ENCODE results near the gene CAPN11.

The CAPN11 gene

DNA sequence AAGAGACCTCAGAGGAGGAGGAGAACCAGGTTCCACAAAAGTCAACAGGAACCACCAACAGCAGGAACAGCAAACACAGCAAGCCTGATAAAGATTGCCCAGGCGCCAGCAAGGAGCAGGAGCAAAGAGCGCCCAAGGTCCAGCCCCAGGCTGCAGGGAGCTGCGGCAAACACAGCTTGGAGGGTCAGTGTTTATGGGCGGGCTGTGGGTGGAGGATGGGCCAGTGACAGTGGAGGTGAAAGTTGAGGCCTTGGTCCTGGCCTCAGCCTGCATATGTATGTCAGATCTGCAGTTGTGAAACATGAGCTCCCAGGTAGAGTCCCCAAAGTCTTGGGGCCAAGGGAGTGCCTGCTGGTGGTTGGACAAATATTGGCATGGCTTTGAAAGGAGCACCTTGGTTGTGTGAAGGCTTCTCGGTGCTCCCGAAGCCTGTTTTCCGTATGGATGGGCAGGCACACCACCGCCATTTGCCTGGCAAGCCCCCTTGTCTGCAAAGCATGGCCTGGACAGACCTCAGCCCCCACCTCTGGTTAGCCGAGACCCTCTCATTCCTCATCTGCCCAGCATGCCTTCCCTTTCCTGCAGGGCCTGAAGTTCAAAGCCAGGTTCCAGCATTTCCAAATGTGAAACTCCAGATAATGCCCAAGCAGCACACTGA is 2.0 kb upstream of the CAPN11 start:
- no peak for DNase-seq (ENCODE audit: low read depth in 2 of 2)

DNA sequence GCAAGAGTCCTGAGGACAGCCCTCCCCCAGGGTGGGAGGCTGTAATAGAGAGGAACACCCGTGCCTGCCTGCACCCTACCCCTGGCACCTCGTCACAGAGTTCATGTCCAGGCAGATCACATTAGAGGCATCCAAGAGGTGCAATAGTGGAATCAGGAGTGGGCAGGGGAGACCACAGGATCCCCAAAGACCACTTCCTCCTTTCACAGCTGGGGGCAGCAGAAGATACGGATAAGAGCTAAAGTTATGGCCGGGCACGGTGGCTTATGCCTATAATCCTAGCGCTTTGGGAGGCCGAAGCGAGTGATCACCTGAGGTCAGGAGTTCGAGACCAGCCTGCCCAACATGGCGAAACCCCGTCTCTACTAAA is 1.5 kb upstream of the CAPN11 start:
- DNase-seq (ENCODE audit: low read depth in 2 of 2), result no peak

DNA sequence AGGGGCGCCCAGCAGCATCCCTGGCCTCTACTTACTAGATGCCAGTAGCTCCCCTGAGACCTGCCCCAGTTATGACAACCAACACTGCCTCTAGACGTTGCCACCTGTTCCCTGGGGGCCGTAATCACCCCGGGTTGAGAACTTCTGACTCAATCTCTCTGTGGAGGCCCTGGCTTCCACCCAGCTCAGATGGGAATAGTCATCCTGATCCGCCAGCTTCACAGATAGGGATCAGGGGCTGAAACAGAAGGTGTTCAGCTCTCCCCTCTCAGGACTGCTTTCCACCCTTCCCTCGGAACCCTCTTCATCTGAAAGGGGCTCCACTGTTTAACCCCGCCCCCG is 3.3 kb downstream of the CAPN11 start:
- no peak for DNase-seq (ENCODE audit: low read depth in 2 of 2)

DNA sequence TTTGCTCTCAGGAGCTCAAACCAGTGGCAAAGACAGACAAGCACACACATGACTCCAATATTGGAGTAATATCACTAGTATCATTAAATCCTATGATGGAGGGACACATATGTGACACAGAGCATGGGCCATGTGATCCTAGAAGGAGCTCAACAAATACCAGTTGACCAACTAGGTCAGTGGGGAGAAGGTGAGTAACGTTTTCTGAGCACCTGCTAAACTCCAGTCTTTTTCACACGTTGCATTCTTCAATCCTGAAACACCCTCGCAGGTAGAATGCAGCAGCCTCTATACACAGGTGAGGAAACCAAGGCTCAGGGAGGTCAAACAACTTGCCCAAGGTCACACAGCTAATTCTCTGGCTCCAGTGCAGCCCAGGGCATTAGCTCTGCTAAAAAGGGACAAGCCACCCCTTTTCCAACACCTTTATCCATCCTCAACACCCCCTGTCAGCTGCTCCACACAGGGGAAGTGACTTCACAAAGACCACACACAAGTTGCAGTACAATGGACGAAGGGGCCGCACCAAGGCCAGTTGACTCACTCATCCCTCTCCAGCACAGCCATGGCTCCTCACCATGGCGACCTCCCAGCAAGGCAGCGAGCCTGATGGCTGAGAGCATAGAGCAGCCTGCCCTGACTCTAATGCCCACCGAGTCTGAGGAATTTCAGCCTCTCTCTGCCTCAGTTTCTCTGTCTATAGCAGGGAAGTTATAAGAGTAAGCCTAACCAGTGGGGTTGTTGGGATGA is 4.4 kb downstream of the CAPN11 start:
- no peak for DNase-seq (ENCODE audit: low read depth in 2 of 2)

DNA sequence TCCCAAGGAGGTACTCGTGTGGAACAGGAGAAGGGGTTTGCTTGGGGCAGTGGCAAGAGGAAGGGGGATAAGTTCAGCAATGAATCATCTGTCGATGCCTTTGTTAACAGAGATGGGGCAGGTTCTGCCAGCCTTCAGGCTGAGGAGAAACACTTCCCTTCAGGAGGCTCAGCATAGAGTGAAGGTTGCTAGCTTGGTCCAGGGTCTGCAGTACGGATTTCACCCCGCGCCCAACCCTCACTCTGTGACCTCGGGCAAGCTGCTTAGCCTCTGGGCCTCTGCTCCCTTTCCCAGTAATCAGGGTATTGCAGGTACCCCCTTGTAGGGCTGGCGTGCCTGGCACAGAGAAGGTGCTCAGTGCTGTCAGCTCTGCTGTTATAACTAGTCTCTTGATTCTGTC is 7.5 kb downstream of the CAPN11 start:
- no peak for DNase-seq (ENCODE audit: low read depth in 2 of 2)

DNA sequence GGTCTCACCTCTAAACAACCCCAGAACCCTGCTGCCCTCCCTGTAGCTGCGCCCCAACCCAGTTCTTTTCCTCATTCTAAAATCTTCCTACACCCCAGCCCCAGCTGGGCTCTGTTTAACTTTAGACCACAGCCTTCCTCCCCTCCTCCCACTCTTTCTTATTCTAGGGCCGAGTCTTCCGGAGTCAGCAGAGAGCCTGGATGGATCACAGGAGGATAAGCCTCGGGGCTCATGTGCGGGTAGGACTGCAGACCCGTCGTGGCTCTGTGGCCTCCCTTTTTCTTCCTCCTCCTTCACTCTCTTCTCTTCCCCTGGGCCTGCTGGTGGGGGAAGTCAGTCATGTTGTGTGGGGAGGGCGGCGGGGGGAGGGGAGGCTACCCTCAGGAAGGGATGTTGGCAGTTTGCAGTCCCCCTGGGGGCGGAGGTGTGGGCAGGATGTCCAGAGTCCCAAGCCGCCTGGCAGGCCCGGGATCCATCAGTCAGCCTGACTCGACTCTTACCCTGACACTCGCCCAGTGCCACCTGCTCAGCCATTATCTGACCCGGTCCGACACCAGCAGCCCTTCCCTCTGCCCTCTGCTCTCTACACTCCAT is 8.1 kb downstream of the CAPN11 start:
- no peak for DNase-seq (ENCODE audit: low read depth in 2 of 2)

DNA sequence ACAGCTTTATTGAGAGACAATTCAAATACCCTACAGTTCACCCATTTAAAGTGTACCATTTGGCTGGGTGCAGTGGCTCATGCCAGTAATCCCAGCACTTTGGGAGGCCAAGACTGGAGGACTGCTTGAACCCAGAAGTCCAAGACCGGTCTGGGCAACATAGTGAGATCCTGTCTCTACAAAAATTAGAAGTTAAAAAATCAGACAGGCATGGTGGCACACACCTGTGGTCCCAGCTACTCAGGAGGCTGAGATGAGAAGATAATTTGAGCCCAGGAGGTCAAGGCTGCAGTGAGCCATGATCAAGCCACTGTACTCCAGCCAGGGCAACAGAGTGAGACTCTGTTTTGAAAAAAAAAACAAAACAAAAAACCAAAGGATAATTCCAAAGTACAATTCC is 8.9 kb downstream of the CAPN11 start:
- no peak for DNase-seq (ENCODE audit: low read depth in 2 of 2)

DNA sequence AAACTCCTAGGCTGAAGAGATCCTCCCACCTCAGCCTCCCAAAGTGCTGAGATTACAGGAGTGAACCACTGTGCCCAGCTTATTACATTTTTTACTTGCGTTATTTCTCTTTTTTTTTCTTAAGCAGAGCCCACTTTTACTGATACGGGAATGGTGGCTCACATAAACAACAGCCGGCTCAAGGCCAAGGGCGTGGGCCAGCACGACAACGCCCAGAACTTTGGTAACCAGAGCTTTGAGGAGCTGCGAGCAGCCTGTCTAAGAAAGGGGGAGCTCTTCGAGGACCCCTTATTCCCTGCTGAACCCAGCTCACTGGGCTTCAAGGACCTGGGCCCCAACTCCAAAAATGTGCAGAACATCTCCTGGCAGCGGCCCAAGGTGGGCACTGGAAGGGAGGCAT is 10.5 kb downstream of the CAPN11 start:
- DNase-seq (ENCODE audit: low read depth in 2 of 2), result no peak

DNA sequence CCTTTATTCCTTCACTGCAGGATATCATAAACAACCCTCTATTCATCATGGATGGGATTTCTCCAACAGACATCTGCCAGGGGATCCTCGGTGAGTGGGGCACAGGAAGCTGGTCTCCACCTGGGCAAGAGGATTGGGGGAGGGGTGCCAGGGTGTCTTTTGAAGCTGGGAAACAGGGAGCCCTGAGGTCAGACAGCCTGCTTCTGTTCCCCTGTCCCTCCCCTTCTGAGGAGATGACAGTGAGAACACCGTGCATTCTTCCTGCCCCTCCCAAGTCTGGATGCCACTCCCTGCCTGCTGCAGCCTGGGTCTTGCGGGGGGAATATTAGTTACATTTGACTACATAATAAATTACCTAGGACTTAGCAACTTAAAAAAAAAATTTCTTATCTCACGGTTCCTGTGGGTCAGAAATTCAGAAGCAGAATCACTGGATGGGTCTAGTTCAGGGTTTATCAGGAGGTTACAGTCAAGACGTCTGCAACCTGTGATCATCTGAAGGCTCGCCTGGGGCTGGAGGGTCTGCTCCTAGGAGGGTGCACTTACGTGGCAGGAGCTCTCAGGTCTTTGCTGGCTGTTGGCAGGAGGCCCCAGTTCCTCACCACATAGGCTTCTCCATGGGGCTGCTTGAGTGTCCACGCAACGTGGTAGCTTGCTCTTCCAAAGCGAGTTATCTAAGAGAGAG is 11.4 kb downstream of the CAPN11 start:
- DNase-seq (ENCODE audit: low read depth in 2 of 2), result no peak

DNA sequence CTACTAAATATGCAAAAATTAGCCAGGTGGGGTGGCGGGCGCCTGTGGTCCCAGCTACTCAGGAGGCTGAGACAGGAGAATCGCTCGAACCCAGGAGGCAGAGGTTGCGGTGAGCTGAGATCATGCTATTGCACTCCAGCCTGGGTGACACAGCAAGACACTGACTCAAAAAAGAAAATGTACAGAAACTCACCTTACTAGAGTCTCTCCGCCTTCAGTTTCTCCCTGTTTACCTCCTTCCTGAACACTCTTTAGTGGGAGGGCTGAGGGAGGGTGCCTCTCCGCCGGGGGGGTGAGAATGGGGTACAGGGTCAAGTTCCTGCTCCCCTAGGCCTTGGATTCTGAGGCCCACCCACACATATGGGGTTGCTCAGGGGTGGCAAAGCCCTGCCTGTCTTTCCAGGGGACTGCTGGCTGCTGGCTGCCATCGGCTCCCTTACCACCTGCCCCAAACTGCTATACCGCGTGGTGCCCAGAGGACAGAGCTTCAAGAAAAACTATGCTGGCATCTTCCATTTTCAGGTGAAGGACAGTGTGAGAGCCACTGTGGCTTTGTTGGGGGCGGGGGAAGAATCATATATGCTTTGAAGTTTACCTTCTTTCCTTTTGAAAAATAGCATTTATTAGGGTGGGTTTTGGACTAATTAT is 13.4 kb downstream of the CAPN11 start:
- no peak for DNase-seq (ENCODE audit: low read depth in 2 of 2)

DNA sequence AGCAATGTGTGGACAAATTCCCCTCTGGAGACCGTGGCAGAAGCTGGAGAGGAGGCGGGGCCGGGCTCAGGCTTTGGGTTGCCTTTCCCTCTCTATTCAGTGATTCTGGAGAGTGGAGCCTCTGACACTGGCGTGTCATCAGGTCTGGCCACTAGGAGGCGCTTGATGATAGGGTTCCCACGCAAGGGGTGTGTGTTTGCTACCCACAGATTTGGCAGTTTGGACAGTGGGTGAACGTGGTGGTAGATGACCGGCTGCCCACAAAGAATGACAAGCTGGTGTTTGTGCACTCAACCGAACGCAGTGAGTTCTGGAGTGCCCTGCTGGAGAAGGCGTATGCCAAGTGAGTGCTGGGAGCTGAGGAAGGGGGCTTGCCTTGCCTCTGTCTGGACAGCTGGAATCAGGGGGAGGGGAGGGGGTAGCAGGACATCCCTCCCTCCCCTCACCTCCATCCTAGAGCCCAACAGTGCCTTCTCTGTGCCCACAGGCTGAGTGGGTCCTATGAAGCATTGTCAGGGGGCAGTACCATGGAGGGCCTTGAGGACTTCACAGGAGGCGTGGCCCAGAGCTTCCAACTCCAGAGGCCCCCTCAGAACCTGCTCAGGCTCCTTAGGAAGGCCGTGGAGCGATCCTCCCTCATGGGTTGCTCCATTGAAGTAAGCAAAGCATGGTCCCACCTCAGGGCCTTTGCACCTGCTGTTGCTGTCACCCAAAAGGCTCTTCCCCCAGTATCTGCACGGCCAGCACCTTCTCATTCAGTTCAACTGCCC is 14.3 kb downstream of the CAPN11 start:
- peak; percentile 53 to 79 for DNase-seq (ENCODE audit: low read depth in 2 of 2)

DNA sequence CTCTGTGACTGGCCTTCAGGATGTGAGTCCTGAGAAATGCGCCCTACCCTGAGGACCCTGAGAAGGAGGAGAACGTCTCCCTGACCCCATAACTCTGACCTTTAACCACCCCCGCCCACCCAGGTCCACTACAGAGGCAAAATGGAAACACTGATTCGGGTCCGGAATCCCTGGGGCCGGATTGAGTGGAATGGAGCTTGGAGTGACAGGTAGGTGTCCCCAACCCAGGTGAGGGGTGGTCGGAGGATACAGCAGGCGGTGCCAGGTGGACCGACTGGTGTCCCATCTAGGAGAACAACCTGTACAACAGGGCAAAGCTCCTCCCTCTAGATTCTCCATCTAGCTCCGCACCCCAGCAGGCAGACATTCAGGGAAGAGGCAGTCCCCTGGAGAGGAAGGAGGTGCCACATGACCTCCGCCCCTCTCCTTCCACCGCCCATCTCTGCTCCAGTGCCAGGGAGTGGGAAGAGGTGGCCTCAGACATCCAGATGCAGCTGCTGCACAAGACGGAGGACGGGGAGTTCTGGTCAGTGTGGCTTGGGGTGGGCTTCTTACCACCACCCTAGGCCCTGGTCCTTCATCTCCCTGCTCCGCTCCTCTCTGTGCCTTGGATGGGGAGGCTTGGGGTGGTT is 17.6 kb downstream of the CAPN11 start:
- no peak for DNase-seq (ENCODE audit: low read depth in 2 of 2)

DNA sequence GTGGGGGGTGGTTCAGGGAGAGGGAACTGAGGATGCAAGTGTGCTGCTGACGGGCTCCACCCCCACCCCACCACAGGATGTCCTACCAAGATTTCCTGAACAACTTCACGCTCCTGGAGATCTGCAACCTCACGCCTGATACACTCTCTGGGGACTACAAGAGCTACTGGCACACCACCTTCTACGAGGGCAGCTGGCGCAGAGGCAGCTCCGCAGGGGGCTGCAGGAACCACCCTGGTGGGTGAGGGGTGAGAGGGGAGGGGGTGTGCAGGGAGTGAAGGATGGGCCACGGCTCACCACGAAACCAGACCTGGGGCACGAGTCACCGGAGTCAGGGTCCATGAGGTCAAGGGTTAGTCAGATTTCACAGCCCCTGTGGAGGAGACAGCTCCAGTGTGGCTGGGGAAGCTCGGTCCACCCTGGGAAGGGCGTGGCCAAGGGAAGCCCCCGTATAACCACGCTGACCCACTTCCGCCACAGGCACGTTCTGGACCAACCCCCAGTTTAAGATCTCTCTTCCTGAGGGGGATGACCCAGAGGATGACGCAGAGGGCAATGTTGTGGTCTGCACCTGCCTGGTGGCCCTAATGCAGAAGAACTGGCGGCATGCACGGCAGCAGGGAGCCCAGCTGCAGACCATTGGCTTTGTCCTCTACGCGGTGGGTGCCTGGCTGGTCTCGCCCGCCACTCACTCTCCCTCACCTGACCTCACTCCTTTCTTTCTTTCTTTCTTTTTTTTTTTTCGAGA is 18.3 kb downstream of the CAPN11 start:
- DNase-seq (ENCODE audit: low read depth in 2 of 2), result no peak

DNA sequence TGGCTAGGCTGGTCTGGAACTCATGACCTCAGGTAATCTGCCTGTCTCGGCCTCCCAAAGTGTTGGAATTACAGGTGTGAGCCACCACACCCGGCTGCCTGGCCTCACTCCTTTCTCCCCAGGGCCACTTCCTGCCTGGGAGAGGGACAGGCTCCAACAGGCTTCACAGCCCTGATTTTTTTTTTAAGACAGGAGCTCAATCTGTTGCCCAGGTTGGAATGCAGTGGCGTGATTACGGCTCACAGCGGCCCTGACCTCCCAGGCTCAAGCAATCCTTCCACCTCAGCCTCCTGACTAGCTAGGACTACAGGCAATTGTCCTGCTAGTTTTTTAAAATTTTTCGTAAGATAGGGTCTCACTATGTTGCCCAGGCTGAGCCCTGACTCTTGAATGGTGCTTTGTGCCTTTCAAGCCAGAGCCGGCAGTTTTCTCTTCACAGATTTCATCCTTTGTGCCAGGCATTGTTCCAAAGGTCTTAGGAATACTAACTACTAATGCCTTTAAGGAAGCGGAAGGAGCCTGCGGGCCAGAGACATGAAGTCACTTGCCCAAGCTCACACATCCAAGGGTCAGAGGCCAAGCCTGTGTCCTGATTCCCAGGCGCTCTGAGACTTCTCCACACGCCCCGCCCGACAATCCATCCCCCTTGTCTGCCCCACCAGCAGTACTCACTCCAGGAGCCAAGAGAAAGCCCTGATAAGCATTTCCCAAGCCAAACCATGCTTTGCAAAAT is 19.2 kb downstream of the CAPN11 start:
- DNase-seq (ENCODE audit: low read depth in 2 of 2), result no peak

DNA sequence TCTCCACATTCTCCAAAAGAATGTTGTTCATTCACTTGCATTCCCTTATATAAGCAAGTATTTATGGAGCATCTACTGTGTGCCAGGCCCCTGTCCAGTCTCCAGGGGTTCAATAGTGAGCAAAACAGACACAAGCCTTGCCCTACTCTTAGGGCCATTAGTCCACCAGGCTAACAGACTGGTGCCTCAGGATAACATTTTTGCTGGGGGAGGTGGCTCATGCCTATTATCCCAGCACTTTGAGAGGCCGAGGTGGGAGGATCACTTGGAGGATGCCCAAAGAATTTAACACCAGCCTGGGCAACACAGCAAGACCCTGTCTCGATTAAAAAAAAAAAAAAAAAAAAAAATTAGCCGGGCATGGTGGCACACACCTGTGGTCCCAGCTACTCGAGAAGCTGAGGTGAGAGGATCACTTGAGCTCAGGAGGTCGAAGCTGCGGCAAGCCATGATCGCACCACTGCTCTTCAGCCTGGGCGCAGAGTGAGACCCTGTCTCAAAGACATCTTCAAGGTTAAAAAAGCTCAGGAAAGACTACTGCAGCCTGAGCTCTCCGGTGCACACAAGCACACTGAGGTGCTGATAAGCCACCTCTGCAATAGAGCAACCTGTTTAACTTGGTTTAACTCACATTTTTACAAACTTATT is 19.9 kb downstream of the CAPN11 start:
- no peak for DNase-seq (ENCODE audit: low read depth in 2 of 2)

DNA sequence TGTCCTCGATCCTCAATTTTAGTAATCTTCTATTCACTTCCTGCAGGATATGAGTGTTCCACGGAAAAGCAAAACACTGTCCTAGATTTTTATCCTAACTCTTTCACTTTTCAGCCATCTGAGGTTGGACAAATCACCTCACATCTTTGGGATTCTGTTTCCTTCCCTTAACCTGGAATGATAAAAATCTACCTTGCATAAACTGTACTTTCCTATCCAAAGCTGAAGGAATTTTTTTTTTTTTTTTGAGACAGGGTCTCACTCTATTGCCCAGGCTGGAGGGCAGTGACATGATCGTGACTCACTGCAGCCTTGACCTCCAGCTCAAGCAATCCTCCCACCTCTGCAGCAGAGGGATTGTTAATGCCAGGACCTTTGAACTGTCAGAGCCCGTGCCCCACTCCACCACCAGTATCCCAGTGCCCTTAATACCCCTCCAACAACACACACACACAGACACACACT is 20.5 kb downstream of the CAPN11 start:
- DNase-seq (ENCODE audit: low read depth in 2 of 2), result no peak

DNA sequence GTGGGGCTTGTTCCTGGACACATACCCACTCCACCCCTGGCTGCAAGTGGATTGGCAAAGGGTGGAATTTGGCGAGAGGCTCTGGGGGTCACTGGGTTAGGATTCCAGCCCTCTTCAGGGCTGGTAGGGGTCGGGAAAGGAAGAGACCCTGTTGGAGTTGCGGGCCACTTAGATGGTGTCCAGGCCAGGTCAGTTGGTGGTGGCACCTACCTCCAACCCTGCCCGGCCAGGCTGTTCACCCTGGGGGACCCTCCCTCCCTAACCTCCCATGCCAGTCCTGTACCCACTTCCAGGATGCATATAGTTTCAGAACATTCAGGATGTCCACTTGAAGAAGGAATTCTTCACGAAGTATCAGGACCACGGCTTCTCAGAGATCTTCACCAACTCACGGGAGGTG is 21.0 kb downstream of the CAPN11 start:
- no peak for DNase-seq (ENCODE audit: low read depth in 2 of 2)

DNA sequence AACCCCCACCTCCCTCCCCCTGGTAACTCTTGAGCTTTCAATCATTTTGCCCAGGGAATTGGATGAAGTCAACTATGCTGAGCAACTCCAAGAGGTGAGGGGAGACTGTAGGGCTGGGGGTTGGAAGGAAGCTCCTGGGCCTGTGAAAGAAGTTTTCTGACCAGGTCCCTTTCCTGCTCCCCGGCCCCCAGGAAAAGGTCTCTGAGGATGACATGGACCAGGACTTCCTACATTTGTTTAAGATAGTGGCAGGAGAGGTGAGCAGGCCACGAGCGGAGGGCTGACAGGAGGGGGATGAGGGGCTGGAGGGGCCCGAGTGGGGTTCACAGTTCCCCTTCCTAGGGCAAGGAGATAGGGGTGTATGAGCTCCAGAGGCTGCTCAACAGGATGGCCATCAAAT is 21.8 kb downstream of the CAPN11 start:
- DNase-seq (ENCODE audit: low read depth in 2 of 2), result no peak

DNA sequence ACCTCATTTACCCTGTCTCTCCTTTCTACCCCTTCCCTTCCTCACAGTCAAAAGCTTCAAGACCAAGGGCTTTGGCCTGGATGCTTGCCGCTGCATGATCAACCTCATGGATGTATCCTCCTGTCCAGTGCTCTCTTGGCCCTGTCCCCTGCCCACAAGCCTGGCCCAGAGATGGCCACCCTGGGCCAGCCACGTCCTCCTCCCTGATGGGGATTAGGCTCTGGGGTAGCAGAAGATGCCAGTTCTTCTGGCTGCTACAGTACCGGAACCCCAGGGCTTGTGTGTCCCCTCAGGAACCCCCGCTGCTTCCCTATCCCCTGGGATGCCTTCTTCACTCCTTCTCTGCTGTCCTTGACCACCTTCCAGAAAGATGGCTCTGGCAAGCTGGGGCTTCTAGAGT is 22.3 kb downstream of the CAPN11 start:
- no peak for DNase-seq (ENCODE audit: low read depth in 2 of 2)
